Right ventricle myocardium superior (tissue), 1 donor: ENCODE measurements around the gene MEST. TPM values are rescaled to one million over a fixed set of nuclear protein-coding genes. Genes with fewer than 3 reads are reported as not detected.
"Not testable (repeated sequence)": the region's sequence is repeated elsewhere in the genome, so short reads cannot be mapped to it uniquely, and the experiment has no call there.

ENCODE experiments used
- ATAC-seq: fragments of 200-7000 bp; cut with Tn5 transposase; one replicate; pipeline ENCODE4 v1.9.1; 2020; ENCODE audit warnings: mild to moderate bottlenecking; ENCODE audit not compliant: poor library complexity
- DNase-seq: peaks from one replicate; pipeline ENCODE4 v3.0.0-alpha.2; 2020
- intact Hi-C: fragments of 100-400 bp; cut with DNase I; formaldehyde crosslinking; loops from one replicate; pipeline ENCODE4 v1.11.2; 2022
- total RNA-seq: library from RNA; stranded (reverse); fragmentation: NEBNext Ultra II Directional; extraction: Animal tissue kit (Norgen Biotek cat#: 25700); gene quantifications from one replicate; pipeline ENCODE4 v1.2.1, GENCODE V29; 2021
- donor health status: DM: no; HTN: yes; CAD: no; lungs with severe emphysema.

Gene MEST
- total RNA-seq, 1 donor from 2014 or later: 6.4 TPM

DNA sequence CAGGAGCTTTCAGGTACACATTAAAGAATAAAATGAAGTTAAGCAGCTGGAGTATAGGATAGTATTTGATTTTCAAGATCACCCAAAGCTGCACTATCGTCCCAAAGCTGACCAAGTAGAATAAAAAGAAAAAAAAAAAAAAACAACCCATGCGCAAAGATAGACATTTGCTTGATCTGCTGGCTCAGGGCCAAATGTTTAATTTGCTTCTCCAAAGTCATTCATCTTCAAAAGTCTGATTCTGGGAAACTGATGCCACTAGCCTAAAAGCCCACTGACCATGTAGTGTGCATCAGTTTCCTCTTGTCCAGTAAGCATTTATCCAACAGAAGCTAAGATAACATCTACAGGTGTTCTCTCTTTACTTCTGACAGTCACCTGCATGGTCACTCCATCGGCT is 14.5 kb downstream of the MEST start:
- ATAC-seq: no peak
- intact Hi-C loops: loop anchor here (10.0 kb wide), 1 partner anchor 188 kb away; no protein-coding TSS in a partner anchor
- DNase-seq: no peak

DNA sequence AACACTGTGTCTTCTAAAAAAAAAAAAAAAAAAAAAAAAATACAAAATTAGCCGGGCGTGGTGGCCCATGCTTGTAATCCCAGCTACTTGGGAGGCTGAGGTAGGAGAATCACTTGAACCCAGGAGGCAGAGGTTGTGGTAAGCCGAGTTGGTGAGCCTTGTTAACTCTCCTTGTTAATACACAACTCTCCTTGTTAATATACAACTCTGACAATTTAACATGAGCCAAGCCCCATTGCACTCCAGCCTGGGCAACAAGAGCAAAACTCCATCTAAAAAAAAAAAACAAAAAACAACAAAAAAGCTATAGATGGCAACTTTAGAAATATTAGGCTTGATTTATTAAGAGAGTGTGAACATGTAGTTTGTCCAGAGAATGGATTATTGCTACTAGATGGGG is 20.2 kb downstream of the MEST start:
- DNase-seq, ATAC-seq, intact Hi-C loops: not testable (repeated sequence)

DNA sequence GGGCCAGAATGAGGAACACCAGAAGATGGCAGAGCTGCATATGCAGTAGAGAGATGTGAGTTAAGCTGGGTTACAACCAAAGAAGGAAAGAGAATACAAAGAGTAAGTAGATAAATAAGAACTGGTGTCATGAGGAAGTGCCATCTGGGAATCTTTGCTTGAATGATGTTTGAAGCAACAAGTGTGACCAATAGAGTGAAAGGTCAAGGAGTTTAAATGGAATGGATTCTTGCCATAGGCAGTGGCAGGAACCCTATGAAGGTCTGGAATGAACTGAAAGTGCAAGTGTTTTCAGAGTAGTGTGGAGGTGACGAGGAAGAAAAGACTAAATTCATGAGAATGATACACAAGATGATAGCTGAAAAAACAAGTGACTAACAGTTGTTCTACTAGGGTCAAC is 21.6 kb downstream of the MEST start:
- no peak for ATAC-seq
- intact Hi-C loops: no loop called here

GRCh38 chr7:130515315-130516040 is 23.6 kb downstream of the MEST start:
- no peak for ATAC-seq
- intact Hi-C loops: no loop called here

More for the DNA sequence above, 21.6 kb downstream of the MEST start:
- no peak for DNase-seq

DNA sequence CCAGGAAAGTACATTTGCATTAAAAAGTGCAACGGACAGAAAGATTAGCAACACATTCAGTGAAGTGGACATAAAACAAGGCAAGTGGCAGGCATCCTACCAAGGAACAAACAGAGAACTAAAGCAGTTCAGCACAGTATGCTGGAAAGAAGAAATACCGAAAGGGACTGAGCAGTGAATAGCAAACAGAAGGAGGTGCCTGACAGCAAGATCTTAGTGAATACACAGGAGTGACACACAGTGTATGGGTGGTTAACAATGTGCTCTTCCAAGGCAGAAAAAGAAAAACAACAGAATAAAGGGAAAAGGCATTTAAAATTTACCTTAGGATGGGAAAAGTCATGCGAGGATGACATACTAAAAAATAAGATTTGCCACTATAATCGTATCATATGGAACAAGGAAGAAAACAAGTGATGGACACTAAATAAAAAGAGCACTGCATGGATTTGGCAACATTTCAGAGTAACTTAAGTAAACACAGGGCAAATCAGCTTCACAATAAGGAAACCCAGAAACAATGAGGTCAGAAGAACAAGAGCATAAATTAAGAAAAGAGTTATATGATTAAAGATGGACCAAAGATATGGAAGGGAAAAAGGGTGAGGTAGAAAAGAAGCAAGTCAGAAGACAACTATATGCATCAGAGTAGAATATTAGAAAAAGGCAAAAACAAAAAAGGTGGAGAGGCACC is 29.5 kb downstream of the MEST start:
- intact Hi-C loops: no loop called here
- ATAC-seq (no peak), DNase-seq (no peak)

More at GRCh38 chr7:130515315-130516040, 23.6 kb downstream of the MEST start:
- DNase-seq: no peak

DNA sequence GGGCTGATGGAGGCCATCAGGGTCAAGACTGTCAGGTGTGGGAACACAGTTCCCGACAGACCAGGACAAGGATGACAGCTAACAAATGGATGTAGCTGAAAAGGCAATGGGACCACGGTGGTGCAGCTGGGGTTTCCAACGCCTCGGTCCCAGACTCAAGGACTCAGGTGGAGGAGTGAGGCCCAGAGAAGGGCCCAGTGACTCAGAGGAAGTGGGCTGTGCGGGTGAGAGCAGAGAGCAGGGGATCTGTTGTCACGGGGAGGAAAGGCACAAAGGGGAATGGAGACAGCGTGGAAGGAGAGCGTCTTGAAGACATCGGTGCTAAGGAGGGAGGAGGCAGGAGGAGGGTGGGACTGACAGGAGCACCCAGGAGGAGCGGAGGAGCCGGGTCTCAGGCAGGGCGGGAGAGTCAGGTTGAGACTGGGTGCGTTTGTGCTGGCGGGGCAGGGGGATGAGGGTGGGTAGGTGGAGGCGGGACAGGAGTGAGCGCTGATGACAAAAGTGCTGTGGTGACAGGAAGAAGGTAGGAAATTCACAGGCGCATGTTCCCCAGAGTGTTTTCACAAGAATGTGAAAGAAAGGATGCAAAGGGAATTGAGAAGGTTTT is 31.7 kb downstream of the MEST start:
- DNase-seq, intact Hi-C loops, ATAC-seq: not testable (repeated sequence)

GRCh38 chr7:130524628-130525027 is 32.7 kb downstream of the MEST start:
- ATAC-seq (no peak), DNase-seq (no peak)
- intact Hi-C loops: no loop called here

DNA sequence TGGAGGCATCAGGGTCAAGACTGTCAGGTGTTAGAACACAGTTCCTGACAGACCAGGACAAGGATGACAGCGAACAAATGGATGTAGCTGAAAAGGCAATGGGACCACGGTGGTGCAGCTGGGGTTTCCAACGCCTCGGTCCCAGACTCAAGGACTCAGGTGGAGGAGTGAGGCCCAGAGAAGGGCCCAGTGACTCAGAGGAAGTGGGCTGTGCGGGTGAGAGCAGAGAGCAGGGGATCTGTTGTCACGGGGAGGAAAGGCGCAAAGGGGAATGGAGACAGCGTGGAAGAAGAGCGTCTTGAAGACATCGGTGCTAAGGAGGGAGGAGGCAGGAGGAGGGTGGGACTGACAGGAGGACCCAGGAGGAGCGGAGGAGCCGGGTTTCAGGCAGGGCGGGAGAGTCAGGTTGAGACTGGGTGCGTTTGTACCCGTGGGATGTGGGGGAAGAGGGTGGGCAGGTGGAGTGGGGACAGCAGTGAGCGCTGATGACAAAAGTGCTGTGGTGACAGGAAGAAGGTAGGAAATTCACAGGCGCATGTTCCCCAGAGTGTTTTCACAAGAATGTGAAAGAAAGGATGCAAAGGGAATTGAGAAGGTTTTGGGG is 36.0 kb downstream of the MEST start:
- ATAC-seq, DNase-seq, intact Hi-C loops: not testable (repeated sequence)

DNA sequence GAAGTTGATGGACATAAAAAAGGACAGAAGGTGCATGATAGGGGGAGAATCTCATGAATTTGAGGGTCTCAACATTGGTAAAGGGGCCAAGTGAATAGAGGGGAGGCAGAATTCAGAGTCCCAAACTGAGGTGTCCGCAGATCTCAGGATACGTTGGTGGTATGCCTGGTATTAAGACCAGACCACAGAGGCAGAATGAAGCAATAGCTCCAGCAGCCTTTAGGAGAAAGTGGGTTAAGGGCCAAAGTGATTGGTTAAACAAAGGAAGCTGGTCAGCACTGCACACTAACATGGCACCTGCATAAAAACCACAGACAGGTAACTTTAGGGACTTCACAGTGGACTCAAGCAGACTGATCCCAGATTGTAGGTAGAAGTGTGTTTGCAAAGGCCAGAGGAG is 37.5 kb downstream of the MEST start:
- intact Hi-C loops: no loop called here
- ATAC-seq (no peak), DNase-seq (no peak)

GRCh38 chr7:130537894-130538293 is 46.0 kb downstream of the MEST start:
- DNase-seq, ATAC-seq, intact Hi-C loops: not testable (repeated sequence)

- ATAC-seq, DNase-seq, intact Hi-C loops: not testable (repeated sequence)
Observed at GRCh38 chr7:130541287-130541686, 49.4 kb downstream of the MEST start.

- DNase-seq, ATAC-seq, intact Hi-C loops: not testable (repeated sequence)
Observed at GRCh38 chr7:130542297-130542696, 50.4 kb downstream of the MEST start.

- ATAC-seq: no peak
- intact Hi-C loops: no loop called here
- DNase-seq: no peak
Observed at GRCh38 chr7:130543487-130544010, 51.7 kb downstream of the MEST start.

GRCh38 chr7:130544356-130544755 is 52.5 kb downstream of the MEST start:
- ATAC-seq: no peak
- DNase-seq: no peak
- intact Hi-C loops: no loop called here

DNA sequence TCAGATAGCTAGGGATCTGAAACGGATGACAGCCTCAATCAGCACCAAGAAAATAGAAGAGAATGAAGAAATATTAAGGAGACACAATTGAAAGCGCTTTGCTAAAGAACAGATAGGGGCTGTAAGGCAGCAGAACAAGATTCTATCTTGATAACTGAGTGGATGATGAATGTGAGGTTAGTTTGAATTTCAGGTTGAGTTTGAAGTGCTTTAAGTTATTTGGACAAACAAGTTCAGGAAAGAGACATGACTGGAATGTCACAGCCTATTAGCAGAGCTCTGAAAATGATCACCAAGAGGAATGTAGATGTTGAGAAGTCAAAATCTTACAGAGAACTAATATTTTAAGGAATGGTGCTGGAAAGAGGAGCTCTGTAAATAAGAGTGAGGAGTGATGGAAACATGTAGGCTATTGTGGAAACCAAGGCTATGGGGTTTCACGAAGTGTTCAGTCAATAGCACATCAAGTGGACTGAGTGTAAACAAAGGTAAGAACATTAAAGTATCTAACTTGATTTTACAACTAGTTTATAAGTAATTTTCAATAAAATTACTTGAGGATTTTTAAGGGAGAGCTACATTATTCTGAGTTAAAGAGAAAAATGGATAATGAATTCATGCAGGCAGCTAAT is 61.6 kb downstream of the MEST start:
- DNase-seq (no peak), ATAC-seq (no peak)
- intact Hi-C loops: no loop called here

GRCh38 chr7:130554481-130554880 is 62.6 kb downstream of the MEST start:
- intact Hi-C loops: no loop called here
- ATAC-seq (no peak), DNase-seq (no peak)
